ENCODE measurements around the gene ADAMTS15.

- TF ChIP-seq CTCF (IDR thresholded peaks at IDR 0.05; ENCODE audit: low read depth, low read length) (no peak), POLR2A (IDR thresholded peaks at IDR 0.05; ENCODE audit: extremely low read depth, insufficient read length) (no peak), MYC (IDR thresholded peaks at IDR 0.05; ENCODE audit: low read depth, low read length) (no peak)
Observed at GRCh38 chr11:130472434-130472961, 24.1 kb downstream of the ADAMTS15 start.

Measured in NB4 (cell line).